Naive B cell (primary cell): ENCODE data around the gene OTOG. TPM values are rescaled to one million over a fixed set of nuclear protein-coding genes. Genes with fewer than 3 reads are reported as not detected.

ENCODE experiments used
- ATAC-seq, 2 donors: fragments of 150-1000 bp; cut with Tn5 transposase; 2 replicates each; pipeline ENCODE4 v1.10.0; 2021; ENCODE audit warnings: low read depth in 2 of 2, mild to moderate bottlenecking in 2 of 2, moderate library complexity in 2 of 2
- DNase-seq: peaks from one replicate; pipeline ENCODE4 v3.0.0; 2022
- H3K27ac Mint-ChIP-seq, 6 donors: one replicate each; pipeline ENCODE4 v1.8.0; 2020 to 2022; ENCODE audit warnings: mild to moderate bottlenecking in 6 of 6, mixed read lengths in 6 of 6, moderate library complexity in 5 of 6, inconsistent platforms in 2 of 6
- H3K27me3 Mint-ChIP-seq, 3 donors: one replicate each; pipeline ENCODE4 v1.8.0; 2021 to 2022; ENCODE audit warnings: mixed read lengths in 3 of 3, mild to moderate bottlenecking in 1 of 3
- H3K36me3 Mint-ChIP-seq, 2 donors: one replicate each; pipeline ENCODE4 v1.8.0; 2020 to 2022; ENCODE audit warnings: mixed read lengths in 2 of 2, inconsistent platforms in 1 of 2, mild to moderate bottlenecking in 1 of 2
- H3K4me1 Mint-ChIP-seq, 3 donors: one replicate each; pipeline ENCODE4 v1.8.0; 2020 to 2022; ENCODE audit warnings: mixed read lengths in 3 of 3, inconsistent platforms in 1 of 3, mild to moderate bottlenecking in 1 of 3, moderate library complexity in 1 of 3
- H3K4me3 Mint-ChIP-seq, 8 donors: one replicate each; pipeline ENCODE4 v1.8.0; 2020 to 2022; ENCODE audit warnings: mild to moderate bottlenecking in 8 of 8, mixed read lengths in 8 of 8, moderate library complexity in 8 of 8, inconsistent platforms in 2 of 8
- H3K9me3 Mint-ChIP-seq, 7 donors: one replicate each; pipeline ENCODE4 v1.8.0; 2020 to 2022; ENCODE audit warnings: mixed read lengths in 7 of 7, mild to moderate bottlenecking in 5 of 7, inconsistent platforms in 2 of 7, moderate library complexity in 1 of 7
- polyA plus RNA-seq, 6 donors: library from polyadenylated mRNA; unstranded; fragments of 300-500 nt; fragmentation: Illumina TruSeq; gene quantifications; one replicate each; pipeline ENCODE4 v1.2.3, GENCODE V29; 2021; ENCODE audit warnings: low read depth in 6 of 6

The OTOG gene, protein sequence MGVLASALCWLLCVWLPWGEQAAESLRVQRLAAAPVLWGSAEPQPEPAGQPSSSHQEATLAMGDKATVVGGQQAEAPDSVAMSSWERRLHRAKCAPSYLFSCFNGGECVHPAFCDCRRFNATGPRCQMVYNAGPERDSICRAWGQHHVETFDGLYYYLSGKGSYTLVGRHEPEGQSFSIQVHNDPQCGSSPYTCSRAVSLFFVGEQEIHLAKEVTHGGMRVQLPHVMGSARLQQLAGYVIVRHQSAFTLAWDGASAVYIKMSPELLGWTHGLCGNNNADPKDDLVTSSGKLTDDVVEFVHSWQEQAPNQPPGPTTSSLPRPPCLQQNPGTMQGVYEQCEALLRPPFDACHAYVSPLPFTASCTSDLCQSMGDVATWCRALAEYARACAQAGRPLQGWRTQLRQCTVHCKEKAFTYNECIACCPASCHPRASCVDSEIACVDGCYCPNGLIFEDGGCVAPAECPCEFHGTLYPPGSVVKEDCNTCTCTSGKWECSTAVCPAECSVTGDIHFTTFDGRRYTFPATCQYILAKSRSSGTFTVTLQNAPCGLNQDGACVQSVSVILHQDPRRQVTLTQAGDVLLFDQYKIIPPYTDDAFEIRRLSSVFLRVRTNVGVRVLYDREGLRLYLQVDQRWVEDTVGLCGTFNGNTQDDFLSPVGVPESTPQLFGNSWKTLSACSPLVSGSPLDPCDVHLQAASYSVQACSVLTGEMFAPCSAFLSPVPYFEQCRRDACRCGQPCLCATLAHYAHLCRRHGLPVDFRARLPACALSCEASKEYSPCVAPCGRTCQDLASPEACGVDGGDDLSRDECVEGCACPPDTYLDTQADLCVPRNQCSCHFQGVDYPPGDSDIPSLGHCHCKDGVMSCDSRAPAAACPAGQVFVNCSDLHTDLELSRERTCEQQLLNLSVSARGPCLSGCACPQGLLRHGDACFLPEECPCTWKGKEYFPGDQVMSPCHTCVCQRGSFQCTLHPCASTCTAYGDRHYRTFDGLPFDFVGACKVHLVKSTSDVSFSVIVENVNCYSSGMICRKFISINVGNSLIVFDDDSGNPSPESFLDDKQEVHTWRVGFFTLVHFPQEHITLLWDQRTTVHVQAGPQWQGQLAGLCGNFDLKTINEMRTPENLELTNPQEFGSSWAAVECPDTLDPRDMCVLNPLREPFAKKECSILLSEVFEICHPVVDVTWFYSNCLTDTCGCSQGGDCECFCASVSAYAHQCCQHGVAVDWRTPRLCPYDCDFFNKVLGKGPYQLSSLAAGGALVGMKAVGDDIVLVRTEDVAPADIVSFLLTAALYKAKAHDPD (N-terminal part only)
- not detected for polyA plus RNA-seq

DNA sequence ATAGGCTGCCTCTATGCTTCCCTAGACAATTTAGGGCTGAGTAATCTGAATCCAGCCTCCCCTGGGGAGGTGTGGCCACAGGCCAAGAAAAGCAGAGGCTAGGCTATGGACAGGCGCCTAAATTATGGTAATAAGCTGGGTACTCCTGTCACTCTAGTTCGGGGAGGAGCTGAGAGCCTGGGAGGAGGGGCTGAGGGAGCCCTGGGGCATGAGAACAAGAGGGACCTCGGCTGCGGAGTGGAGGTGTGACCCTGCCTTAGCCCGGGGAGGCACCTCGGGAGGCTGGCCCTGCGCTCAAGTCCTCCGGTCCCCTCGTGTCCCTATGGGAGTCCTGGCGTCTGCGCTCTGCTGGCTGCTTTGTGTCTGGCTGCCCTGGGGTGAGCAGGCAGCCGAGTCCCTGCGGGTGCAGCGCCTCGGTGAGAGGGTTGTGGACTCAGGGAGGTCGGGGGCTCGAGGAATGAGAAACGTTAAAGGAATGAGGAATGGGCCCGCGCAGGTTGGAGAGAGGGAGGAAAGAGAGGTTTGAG is at the start of gene OTOG:
OTOG (plus strand) TSS at position 209 of the 527 bp plus-strand sequence; CDS start at position 323, 114 bp downstream.
- no peak for ATAC-seq
- H3K27me3 Mint-ChIP-seq: peaks cover 37 to 63% (median 51%) of the 10 kb centered on the region in 3 donors
- H3K9me3 Mint-ChIP-seq: peaks cover 0 to 4% (median 0%) of the 10 kb centered on the region in 7 donors

DNA sequence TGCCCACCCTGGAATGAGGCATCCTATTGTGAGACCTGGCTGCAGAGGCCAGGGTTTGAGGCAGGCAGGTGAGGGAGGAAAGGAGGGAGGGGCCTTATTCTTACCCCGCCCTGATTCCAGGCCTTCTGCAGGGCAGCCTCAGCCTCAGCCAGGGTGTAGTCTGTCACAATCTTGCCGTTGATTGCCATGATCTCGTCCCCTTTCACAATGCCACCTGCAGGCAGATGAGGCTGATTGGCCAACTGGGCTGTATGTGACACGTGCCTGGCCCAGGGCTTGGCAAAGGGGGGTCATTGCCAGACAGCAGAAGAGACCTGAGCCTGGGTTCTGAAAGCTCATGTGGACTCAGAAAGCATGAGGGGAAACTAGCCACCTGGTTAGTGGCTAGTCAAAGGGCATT is 49.0 kb upstream of the OTOG start:
- DNase-seq: no peak
- peaks cover 7 to 44% (median 24%) of the 10 kb centered on the region in 3 donors for H3K27me3 Mint-ChIP-seq
- ATAC-seq: no peak
- H3K36me3 Mint-ChIP-seq: no peaks in the 10 kb centered on the region
- no peak overlapping the region for H3K27ac Mint-ChIP-seq
- H3K9me3 Mint-ChIP-seq: peaks cover 0 to 1% (median 0%) of the 10 kb centered on the region in 7 donors
- H3K4me1 Mint-ChIP-seq: no peaks in the 10 kb centered on the region
- no peak overlapping the region for H3K4me3 Mint-ChIP-seq

More for the DNA sequence above, at the start of gene OTOG:
- Mint-ChIP-seq H3K36me3 (no peaks in the 10 kb centered on the region), H3K27ac (peak within 1 kb of the TSS in 1 of 6 donors; percentile 53), H3K4me3 (peak within 1 kb of the TSS in 1 of 8 donors; percentile 48), H3K4me1 (peaks cover 4 to 6% (median 5%) of the 10 kb centered on the region in 3 donors)
- no peak for DNase-seq

DNA sequence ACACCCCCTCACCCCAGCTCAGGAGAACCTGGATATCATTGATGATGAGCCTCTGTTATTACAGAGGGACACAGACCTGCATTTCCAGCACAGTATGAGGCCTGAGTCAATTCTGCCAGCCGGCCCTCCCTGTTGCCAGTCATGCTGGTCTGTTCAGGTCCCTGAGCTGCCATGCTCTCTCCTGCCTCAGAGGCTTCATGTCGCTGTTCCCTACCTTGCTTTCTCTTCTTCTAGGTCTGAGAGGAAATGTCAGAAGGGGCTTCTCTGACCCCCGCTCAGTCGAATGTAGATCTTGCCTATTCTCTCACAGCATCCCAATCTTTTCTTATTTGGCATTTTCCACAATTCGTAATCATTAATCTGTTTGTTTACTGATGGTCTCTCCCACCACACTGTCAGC is 48.6 kb upstream of the OTOG start:
- H3K4me3 Mint-ChIP-seq: no peak overlapping the region
- peak overlapping the region in 1 of 6 donors; percentile 6 for H3K27ac Mint-ChIP-seq

DNA sequence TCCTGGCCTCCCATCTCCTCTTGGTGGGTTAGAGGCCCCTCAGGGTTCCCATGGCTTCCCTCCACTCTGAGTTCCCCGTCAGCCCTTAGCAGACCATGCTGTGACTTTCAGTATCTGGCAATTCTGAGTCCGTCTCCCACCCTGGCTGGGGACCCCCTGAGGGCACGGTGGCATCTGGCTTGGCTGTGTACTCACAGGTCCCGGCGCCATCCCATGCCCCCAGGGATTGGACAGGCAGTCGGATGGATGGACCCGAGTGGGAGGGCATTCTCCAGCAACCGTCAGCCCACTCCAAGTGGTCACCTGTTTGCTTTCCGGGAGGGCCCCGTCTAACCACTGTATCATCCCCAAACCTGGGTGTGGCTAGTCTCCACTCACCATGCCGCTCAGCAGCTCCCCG is 46.4 kb upstream of the OTOG start:
- peaks cover 0 to 1% (median 0%) of the 10 kb centered on the region in 7 donors for H3K9me3 Mint-ChIP-seq
- H3K27ac Mint-ChIP-seq: no peak overlapping the region
- no peaks in the 10 kb centered on the region for H3K4me1 Mint-ChIP-seq
- ATAC-seq (no peak), DNase-seq (no peak)
- H3K4me3 Mint-ChIP-seq: no peak overlapping the region
- H3K36me3 Mint-ChIP-seq: no peaks in the 10 kb centered on the region
- peaks cover 4 to 33% (median 19%) of the 10 kb centered on the region in 3 donors for H3K27me3 Mint-ChIP-seq

More for the DNA sequence above, 48.6 kb upstream of the OTOG start:
- H3K27me3 Mint-ChIP-seq: peaks cover 4 to 42% (median 23%) of the 10 kb centered on the region in 3 donors
- ATAC-seq (no peak), DNase-seq (no peak)
- no peaks in the 10 kb centered on the region for H3K4me1 Mint-ChIP-seq
- peaks cover 0 to 1% (median 0%) of the 10 kb centered on the region in 7 donors for H3K9me3 Mint-ChIP-seq
- H3K36me3 Mint-ChIP-seq: no peaks in the 10 kb centered on the region

DNA sequence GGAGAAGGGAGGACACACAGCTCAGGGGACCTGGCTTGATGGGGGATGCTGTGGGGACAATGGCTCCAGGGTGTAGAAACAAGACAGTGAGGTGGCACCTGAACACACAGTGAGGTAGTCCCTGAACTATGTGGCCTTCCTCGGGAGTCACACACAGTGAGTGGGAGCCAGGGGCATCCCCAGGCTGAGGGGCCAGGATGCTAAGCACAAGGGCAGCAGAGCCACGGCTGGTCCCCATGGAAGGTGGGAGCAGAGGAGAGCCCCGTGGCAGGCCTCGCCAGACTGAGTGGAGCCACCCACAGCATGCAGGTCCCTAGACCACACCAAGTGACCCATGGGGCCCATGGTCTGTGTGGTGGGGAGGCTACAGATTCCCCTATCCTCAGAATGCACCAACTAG is 44.4 kb upstream of the OTOG start:
- Mint-ChIP-seq H3K27ac (no peak overlapping the region), H3K9me3 (peaks cover 0 to 1% (median 0%) of the 10 kb centered on the region in 7 donors), H3K36me3 (no peaks in the 10 kb centered on the region), H3K4me3 (no peak overlapping the region), H3K27me3 (peaks cover 4 to 22% (median 19%) of the 10 kb centered on the region in 3 donors), H3K4me1 (no peaks in the 10 kb centered on the region)
- ATAC-seq (no peak), DNase-seq (no peak)

DNA sequence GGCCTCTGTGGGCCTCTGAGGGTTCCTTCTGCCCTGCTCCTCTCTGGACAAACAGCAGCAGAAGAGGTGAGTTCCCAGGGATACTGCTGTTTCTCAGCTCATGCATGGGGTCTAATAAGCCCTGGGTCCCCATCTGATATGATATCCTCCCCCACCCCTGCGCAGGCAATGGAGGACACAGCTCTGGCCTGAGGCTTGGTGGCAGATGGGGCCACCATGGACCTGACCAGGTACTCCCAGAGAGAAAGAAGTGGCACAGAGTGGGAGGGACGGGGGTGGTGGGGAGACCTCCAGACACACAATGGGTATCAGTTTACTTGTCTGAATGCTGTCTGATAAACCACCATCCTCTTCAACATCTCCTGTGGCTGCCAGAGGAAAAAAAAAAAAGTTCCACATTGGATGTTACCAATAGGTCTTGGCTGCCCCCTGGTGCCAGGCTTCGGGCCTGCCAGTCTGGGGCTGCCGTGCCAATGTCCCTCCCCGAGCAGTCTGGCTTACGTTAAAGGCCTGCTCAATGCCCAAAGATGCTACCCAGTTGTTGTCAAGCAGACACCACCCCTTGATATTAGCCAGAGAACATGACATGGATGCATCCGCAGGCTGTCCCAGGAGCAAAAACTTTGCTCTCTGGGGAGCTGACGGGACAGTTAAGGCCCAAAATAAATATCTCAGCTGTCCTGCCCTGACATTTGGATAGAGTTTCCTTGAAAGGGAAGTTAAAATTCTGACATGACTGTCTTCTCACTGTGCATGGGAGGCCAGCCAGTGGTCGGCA is 42.5 kb upstream of the OTOG start:
- Mint-ChIP-seq H3K4me1 (no peaks in the 10 kb centered on the region), H3K4me3 (peak overlapping the region in 1 of 8 donors; percentile 29), H3K27me3 (peaks cover 9 to 27% (median 24%) of the 10 kb centered on the region in 3 donors), H3K27ac (no peak overlapping the region), H3K9me3 (no peaks in the 10 kb centered on the region), H3K36me3 (no peaks in the 10 kb centered on the region)
- ATAC-seq (peak; percentile 56 to 71), DNase-seq (peak; percentile 52)

DNA sequence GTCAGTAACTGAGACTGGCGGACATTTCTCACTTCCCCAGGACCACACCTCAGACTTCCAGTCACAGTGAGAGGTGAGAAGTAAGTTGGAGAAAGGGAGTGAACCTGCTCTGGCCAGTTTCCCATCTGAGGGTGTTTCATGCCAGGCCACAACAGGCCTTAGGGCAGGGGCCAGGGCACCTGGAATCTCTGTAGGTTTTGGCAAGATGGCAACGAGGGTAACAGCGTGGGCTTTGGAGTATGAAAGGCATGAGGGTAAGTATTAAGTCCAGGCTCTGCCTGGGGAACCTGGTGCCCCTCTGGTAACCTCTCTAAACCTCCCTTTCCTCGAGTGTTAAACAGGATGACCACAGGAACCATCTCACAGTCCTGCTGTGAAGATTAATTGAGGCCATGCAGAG is 41.9 kb upstream of the OTOG start:
- Mint-ChIP-seq H3K4me3 (peak overlapping the region in 1 of 8 donors; percentile 29), H3K36me3 (no peaks in the 10 kb centered on the region)

DNA sequence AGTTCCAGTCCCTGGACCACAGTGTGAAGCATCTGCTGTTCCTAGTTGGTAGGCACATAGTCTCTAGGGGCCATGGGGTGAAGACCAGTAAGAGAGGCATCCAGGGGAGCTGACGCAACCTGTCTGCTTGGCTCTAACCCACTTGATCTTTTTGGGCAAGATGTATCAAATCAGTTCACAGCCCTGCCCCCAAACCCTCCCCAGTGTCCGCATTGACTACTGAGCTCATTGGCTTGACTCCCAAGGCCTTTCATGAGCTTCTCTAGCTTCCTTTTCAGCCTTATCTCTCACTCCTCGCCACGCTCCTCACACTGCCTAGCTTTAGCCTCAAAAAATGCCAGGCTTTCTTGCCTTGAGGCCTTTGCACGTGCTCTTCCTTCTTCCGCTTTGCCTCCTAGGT is 40.7 kb upstream of the OTOG start:
- Mint-ChIP-seq H3K36me3 (no peaks in the 10 kb centered on the region), H3K4me1 (no peaks in the 10 kb centered on the region), H3K4me3 (no peak overlapping the region), H3K27me3 (peaks cover 13 to 16% (median 16%) of the 10 kb centered on the region in 3 donors), H3K27ac (no peak overlapping the region), H3K9me3 (no peaks in the 10 kb centered on the region)
- ATAC-seq: no peak
- DNase-seq: no peak

More for the DNA sequence above, 41.9 kb upstream of the OTOG start:
- Mint-ChIP-seq H3K27ac (no peak overlapping the region), H3K27me3 (peaks cover 9 to 23% (median 19%) of the 10 kb centered on the region in 3 donors), H3K9me3 (no peaks in the 10 kb centered on the region), H3K4me1 (no peaks in the 10 kb centered on the region)
- no peak for ATAC-seq
- DNase-seq: no peak

DNA sequence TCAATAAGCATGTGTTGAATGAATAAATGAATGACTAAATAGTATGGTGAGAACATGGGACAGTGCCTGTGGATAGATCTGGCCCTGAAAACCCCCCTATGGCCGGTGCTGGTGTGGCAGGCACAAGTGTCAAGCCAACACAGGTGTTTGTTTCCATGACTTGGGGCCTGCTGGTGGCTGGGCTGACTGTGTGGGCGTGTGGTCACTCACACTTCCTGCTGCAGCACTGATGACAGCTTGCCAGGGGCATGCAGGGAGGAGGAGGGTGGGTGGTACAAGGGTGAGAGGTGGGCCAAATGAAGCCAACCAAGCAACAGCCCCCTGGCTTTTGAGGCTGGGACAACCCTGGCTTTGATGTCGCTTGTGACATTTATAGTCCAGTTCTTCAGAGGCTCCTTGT is 40.1 kb upstream of the OTOG start:
- ATAC-seq (no peak), DNase-seq (no peak)
- no peak overlapping the region for H3K4me3 Mint-ChIP-seq
- H3K36me3 Mint-ChIP-seq: no peaks in the 10 kb centered on the region
- H3K4me1 Mint-ChIP-seq: no peaks in the 10 kb centered on the region
- no peak overlapping the region for H3K27ac Mint-ChIP-seq
- H3K27me3 Mint-ChIP-seq: peaks cover 10 to 16% (median 14%) of the 10 kb centered on the region in 3 donors
- H3K9me3 Mint-ChIP-seq: no peaks in the 10 kb centered on the region

DNA sequence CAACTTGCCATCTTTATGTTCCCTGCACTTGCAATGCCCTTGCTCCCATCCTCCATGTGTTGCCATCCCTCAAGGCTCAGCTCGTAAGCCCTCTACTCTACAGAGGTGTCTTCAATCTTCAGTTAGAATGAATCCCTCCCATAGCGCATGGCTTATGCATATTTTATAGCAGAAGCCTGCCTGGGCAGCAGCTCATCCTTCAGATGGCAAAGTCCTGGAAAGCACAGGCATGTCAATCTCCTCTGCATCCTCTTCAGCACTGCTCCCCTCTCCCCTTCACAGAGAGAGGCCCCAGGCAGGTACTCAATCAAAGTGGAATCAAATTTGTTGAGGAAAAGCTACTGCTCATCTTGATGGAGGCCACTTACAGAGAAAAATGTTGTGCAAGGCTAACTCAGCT is 39.3 kb upstream of the OTOG start:
- no peaks in the 10 kb centered on the region for H3K9me3 Mint-ChIP-seq
- peaks cover 13 to 16% (median 15%) of the 10 kb centered on the region in 3 donors for H3K27me3 Mint-ChIP-seq
- no peaks in the 10 kb centered on the region for H3K36me3 Mint-ChIP-seq
- H3K27ac Mint-ChIP-seq: no peak overlapping the region
- peak overlapping the region in 1 of 8 donors; percentile 52 for H3K4me3 Mint-ChIP-seq
- ATAC-seq (no peak), DNase-seq (no peak)
- H3K4me1 Mint-ChIP-seq: no peaks in the 10 kb centered on the region

DNA sequence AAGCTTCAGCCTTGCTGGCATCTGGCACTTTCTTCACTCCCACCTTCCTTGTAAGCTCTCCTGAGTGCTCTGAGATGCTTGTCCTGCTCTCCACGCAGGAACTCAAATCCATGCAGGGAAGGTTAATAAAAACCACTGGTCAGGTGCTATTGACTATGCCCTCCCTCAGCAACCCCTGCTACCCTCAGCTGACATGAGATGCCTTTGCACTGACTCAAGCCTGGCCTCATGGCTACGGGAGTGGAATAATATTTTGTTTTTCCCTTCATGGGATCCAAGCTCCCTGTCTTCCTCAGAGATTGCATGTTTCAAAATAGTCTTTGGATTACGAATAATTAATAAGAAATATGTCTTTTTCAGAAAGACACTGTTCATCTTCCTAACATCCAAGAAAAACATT is 38.8 kb upstream of the OTOG start:
- H3K27me3 Mint-ChIP-seq: peaks cover 19 to 20% (median 19%) of the 10 kb centered on the region in 3 donors
- no peak overlapping the region for H3K4me3 Mint-ChIP-seq
- DNase-seq: no peak
- no peak overlapping the region for H3K27ac Mint-ChIP-seq
- H3K9me3 Mint-ChIP-seq: no peaks in the 10 kb centered on the region
- ATAC-seq: no peak
- H3K4me1 Mint-ChIP-seq: no peaks in the 10 kb centered on the region
- H3K36me3 Mint-ChIP-seq: no peaks in the 10 kb centered on the region

DNA sequence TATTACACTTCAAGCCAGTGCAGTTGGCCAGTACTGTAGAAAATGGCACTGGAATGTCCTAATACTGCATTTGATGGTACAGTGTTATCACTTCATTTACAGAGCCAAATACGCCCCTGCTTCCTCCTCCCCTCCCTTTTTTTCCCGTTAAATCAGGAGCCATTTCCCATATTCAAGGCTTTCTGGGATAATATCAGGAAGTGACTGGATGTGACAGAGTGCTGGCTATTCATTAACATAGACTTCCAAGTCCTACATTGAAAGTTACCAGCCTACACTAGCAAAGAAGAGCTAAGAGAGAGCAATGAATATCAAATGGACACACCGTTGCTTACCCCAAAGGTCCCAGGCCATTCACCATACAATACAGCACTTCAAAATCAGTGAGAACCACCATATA is 38.3 kb upstream of the OTOG start:
- ATAC-seq: no peak
- no peak overlapping the region for H3K4me3 Mint-ChIP-seq
- DNase-seq: no peak
- no peaks in the 10 kb centered on the region for H3K4me1 Mint-ChIP-seq
- H3K27me3 Mint-ChIP-seq: peaks cover 19 to 24% (median 20%) of the 10 kb centered on the region in 3 donors
- no peaks in the 10 kb centered on the region for H3K9me3 Mint-ChIP-seq
- no peaks in the 10 kb centered on the region for H3K36me3 Mint-ChIP-seq
- no peak overlapping the region for H3K27ac Mint-ChIP-seq
